HepG2 (cell line): ENCODE measurements around the gene SYTL5. TPM values are rescaled to one million over a fixed set of nuclear protein-coding genes. Genes with fewer than 3 reads are reported as not detected.

Source experiments
- ATAC-seq: fragments of 200-7000 bp; cut with Tn5 transposase; 3 replicates; pipeline ENCODE4 v1.9.1; 2020; ENCODE audit warnings: mild to moderate bottlenecking, moderate library complexity
- BruUV-seq: library from RNA; stranded (reverse); fragments of 400-500 nt; replicated peaks from 2 replicates; lab custom pipeline; 2021; lab: Mats Ljungman, UMichigan
- CTCF ChIA-PET: fragments of 300-600 bp; formaldehyde crosslinking; extraction: SDS; loops from one replicate; lab custom pipeline; 2021; ENCODE audit warnings: low total read pairs, inconsistent platforms, low intra/inter-chr PET ratio; lab: Yijun Ruan, JAX
- POLR2A ChIA-PET: fragments of 350-600 bp; sonication (Branson Sonifier 250); formaldehyde crosslinking; loops from one replicate; lab custom pipeline; 2020; ENCODE audit warnings: antibody characterized with exemption, inconsistent platforms; lab: Yijun Ruan, JAX
- DNase-seq: peaks from one replicate; pipeline ENCODE4 v3.0.0-alpha.2; 2015; ENCODE audit warnings: low spot score
- FAIRE-seq: peaks from 3 replicates; lab custom pipeline; 2011; peaks lifted over from hg19 to GRCh38; lab: Jason Lieb, UNC
- H2AFZ ChIP-seq: one replicate; pipeline ENCODE4 v1.6.1; 2011; ENCODE audit warnings: low read length, inconsistent platforms
- H3K27ac ChIP-seq: fragments of 300-600 bp; 3 replicates; pipeline ENCODE4 v1.8.0; 2011; ENCODE audit warnings: mixed run types, mild to moderate bottlenecking, mixed read lengths, low read length, inconsistent platforms; ENCODE audit not compliant: insufficient read depth; ENCODE audit errors: extremely low read length
- H3K27me3 ChIP-seq, 2 experiments: fragments of 200-600 bp in 1 of 2; 2 replicates in 1 of 2; 3 replicates in 1 of 2; pipeline versions ENCODE4 v1.6.0 to v1.8.0; 2011; ENCODE audit warnings: low read length in 2 of 2, mild to moderate bottlenecking in 2 of 2, moderate library complexity in 2 of 2, inconsistent platforms in 1 of 2; ENCODE audit not compliant: insufficient read depth in 2 of 2, control insufficient read depth in 1 of 2
- H3K36me3 ChIP-seq, 2 experiments: fragments of 200-600 bp in 1 of 2; replicated peaks in 1 of 2; 2 replicates in 1 of 2; 3 replicates in 1 of 2; pipeline versions ENCODE4 v1.5.1 to v1.8.0; 2011; ENCODE audit warnings: low read length in 2 of 2, inconsistent platforms in 1 of 2; ENCODE audit not compliant: insufficient read depth in 2 of 2, control insufficient read depth in 1 of 2
- H3K4me1 ChIP-seq: 2 replicates; pipeline ENCODE4 v1.5.1; 2012; ENCODE audit warnings: low read length, inconsistent platforms; ENCODE audit not compliant: insufficient read depth
- H3K4me2 ChIP-seq: 2 replicates; pipeline ENCODE4 v1.6.0; 2011; ENCODE audit warnings: low read depth, low read length, inconsistent platforms
- H3K4me3 ChIP-seq, 3 experiments: fragments of 200-600 bp in 1 of 3; sonication (generic), shearing (Covaris generic) in 1 of 3; replicated peaks in 1 of 3; 2 replicates each; pipeline ENCODE4 v1.5.1; 2011 to 2016; ENCODE audit warnings: low read length in 3 of 3, inconsistent platforms in 2 of 3, low read depth in 2 of 3, mild to moderate bottlenecking in 2 of 3, control low read depth in 1 of 3, mixed read lengths in 1 of 3; ENCODE audit not compliant: insufficient read depth in 1 of 3
- H3K79me2 ChIP-seq: one replicate; pipeline ENCODE4 v1.6.1; 2011; ENCODE audit warnings: low read length, inconsistent platforms; ENCODE audit not compliant: insufficient read depth
- H3K9ac ChIP-seq: 2 replicates; pipeline ENCODE4 v1.6.0; 2011; ENCODE audit warnings: mild to moderate bottlenecking, low read depth, low read length, inconsistent platforms; ENCODE audit not compliant: insufficient read depth
- H3K9me3 ChIP-seq: 2 replicates; pipeline ENCODE4 v1.5.1; 2012; ENCODE audit warnings: mild to moderate bottlenecking, low read length
- H4K20me1 ChIP-seq: 2 replicates; pipeline ENCODE4 v1.6.0; 2011; ENCODE audit warnings: inconsistent platforms, mild to moderate bottlenecking, low read length, moderate library complexity; ENCODE audit not compliant: insufficient read depth
- DZIP1 ChIP-seq: sonication (generic); formaldehyde crosslinking; IDR thresholded peaks from 2 replicates; pipeline ENCODE4 v1.5.0; 2020; ENCODE audit warnings: mild to moderate bottlenecking, missing genetic modification reagents
- FOXO4 ChIP-seq: sonication (generic); formaldehyde crosslinking; conservative IDR thresholded peaks from 2 replicates; pipeline ENCODE4 v1.8.1; 2023; ENCODE audit warnings: missing genetic modification reagents
- HMGA1 ChIP-seq: sonication (generic); formaldehyde crosslinking; conservative IDR thresholded peaks from 2 replicates; pipeline ENCODE4 v1.4.0; 2020; ENCODE audit warnings: missing genetic modification reagents
- ZNF800 ChIP-seq: sonication (generic); formaldehyde crosslinking; IDR thresholded peaks from 2 replicates; pipeline ENCODE4 v1.4.0; 2020; ENCODE audit warnings: missing genetic modification reagents
- WGBS: methylation state at CpG from one replicate; pipeline ENCODE4 v1.1.6; 2017; ENCODE audit warnings: low lambda C conversion rate; 5-methylcytosine and 5-hydroxymethylcytosine counted together
- in situ Hi-C: cut with HindIII; loops from 2 replicates; pipeline ENCODE4 v1.10.0; 2017; ENCODE audit warnings: low pct_unique_long_range_greater_than_20kb; ENCODE audit not compliant: extremely low pct_ligation_motif_present
- intact Hi-C: fragments of 100-400 bp; cut with micrococcal nuclease; formaldehyde crosslinking; loops from one replicate; pipeline ENCODE4 v1.10.0; 2022; ENCODE audit not compliant: unreplicated experiment
- polyA plus RNA-seq, 8 experiments: library from polyadenylated mRNA; depleted of rRNA in 3 of 8; stranded (reverse) in 7 of 8; unstranded in 1 of 8; fragments of >200 nt; fragmentation: Illumina TruSeq in 4 of 8; extraction: Trizol in 4 of 8; gene quantifications; 2 replicates each; pipeline versions ENCODE4 v1.2.1 to v1.2.3, GENCODE V29; 2011 to 2016; ENCODE audit warnings: low read depth in 4 of 8, missing spikeins in 1 of 8, mixed read lengths in 1 of 8; ENCODE audit not compliant: insufficient read depth in 1 of 8
- total RNA-seq, 5 experiments: library from RNA; depleted of rRNA; stranded (reverse); fragments of >200 nt; fragmentation: Illumina TruSeq; extraction: Trizol; gene quantifications; 2 replicates each; pipeline ENCODE4 v1.2.3, GENCODE V29; 2016; ENCODE audit warnings: low read depth in 1 of 5

The SYTL5 gene
- total and polyA plus RNA-seq, 2 of the 13 experiments (the other 11 are each of a cell fraction or from before 2014, with no cell fraction given): not detected

GRCh38 chrX:38111196-38111595 lies 104.8 kb downstream of the SYTL5 start:
- DNase-seq (no peak), ATAC-seq (no peak), FAIRE-seq (no peak)
- H3K27me3 ChIP-seq: no peaks in the 10 kb centered on the region
- H3K4me1 ChIP-seq: peaks cover 10% of the 10 kb centered on the region; the same call in 1 of the 2 replicates
- TF ChIP-seq FOXO4 (no peak), DZIP1 (CRISPR knock-in tag) (no peak), HMGA1 (CRISPR knock-in tag) (no peak), ZNF800 (CRISPR knock-in tag) (no peak)
- in situ Hi-C loops (no loop called here), intact Hi-C loops (no loop called here)
- CTCF ChIA-PET: no interaction called here
- H3K27ac ChIP-seq: no peak overlapping the region
- H3K4me2 ChIP-seq: no peak overlapping the region
- H3K36me3 ChIP-seq: no peaks in the 10 kb centered on the region
- WGBS: 67% methylated on average over 5 of the region's 5 CpGs
- POLR2A ChIA-PET: no interaction called here
- H4K20me1 ChIP-seq: no peaks in the 10 kb centered on the region
- H3K9ac ChIP-seq: no peak overlapping the region
- no peak overlapping the region for H3K4me3 ChIP-seq
- H3K79me2 ChIP-seq: no peaks in the 10 kb centered on the region
- no peaks in the 10 kb centered on the region for H3K9me3 ChIP-seq
- H2AFZ ChIP-seq: no peak overlapping the region
- no TSS peak for BruUV-seq
